B cell (primary cell): ENCODE data around the gene ADAMTS8.

ENCODE experiments used
- EZH2 ChIP-seq: IDR thresholded peaks from 2 replicates; pipeline ENCODE4 v1.6.1; 2012; ENCODE audit warnings: borderline replicate concordance, low read depth, mild to moderate bottlenecking, moderate library complexity, low read length; ENCODE audit not compliant: insufficient read depth, poor library complexity, severe bottlenecking
- TF ChIP-seq, protein P1 (sequence below): fragments of 200-600 bp; IDR thresholded peaks from one replicate; pipeline ENCODE4 v1.8.0; 2022; ENCODE audit warnings: antibody characterized with exemption, mild to moderate bottlenecking

- TF ChIP-seq EZH2 = no peak
- TF ChIP-seq, protein P1, sequence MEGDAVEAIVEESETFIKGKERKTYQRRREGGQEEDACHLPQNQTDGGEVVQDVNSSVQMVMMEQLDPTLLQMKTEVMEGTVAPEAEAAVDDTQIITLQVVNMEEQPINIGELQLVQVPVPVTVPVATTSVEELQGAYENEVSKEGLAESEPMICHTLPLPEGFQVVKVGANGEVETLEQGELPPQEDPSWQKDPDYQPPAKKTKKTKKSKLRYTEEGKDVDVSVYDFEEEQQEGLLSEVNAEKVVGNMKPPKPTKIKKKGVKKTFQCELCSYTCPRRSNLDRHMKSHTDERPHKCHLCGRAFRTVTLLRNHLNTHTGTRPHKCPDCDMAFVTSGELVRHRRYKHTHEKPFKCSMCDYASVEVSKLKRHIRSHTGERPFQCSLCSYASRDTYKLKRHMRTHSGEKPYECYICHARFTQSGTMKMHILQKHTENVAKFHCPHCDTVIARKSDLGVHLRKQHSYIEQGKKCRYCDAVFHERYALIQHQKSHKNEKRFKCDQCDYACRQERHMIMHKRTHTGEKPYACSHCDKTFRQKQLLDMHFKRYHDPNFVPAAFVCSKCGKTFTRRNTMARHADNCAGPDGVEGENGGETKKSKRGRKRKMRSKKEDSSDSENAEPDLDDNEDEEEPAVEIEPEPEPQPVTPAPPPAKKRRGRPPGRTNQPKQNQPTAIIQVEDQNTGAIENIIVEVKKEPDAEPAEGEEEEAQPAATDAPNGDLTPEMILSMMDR = no peak
Measured at GRCh38 chr11:130413405-130414106, 14.9 kb downstream of the ADAMTS8 start.
